SK-MEL-5 (cell line): ENCODE results near the gene OSBPL10. TPM values are rescaled to one million over a fixed set of nuclear protein-coding genes. Genes with fewer than 3 reads are reported as not detected.
"Not testable (repeated sequence)": the region's sequence is repeated elsewhere in the genome, so short reads cannot be mapped to it uniquely, and the experiment has no call there.

Experiments used
- DNase-seq: peaks from one replicate; pipeline ENCODE4 v3.0.0-alpha.2; 2016; ENCODE audit warnings: low read depth, low spot score
- in situ Hi-C: cut with HindIII; loops from 2 replicates; pipeline ENCODE4 v1.10.0; 2016; ENCODE audit warnings: low sequenced_read_pairs, high pct_unique_total_duplicates, low pct_unique_long_range_greater_than_20kb
- total RNA-seq: library from RNA; depleted of rRNA; stranded (reverse); fragments of >200 nt; shearing (Covaris generic); gene quantifications from 2 replicates; pipeline ENCODE4 v1.2.3, GENCODE V29; 2014

The OSBPL10 gene
- total RNA-seq, 1 experiment from 2014 or later: 28.6 TPM

DNA sequence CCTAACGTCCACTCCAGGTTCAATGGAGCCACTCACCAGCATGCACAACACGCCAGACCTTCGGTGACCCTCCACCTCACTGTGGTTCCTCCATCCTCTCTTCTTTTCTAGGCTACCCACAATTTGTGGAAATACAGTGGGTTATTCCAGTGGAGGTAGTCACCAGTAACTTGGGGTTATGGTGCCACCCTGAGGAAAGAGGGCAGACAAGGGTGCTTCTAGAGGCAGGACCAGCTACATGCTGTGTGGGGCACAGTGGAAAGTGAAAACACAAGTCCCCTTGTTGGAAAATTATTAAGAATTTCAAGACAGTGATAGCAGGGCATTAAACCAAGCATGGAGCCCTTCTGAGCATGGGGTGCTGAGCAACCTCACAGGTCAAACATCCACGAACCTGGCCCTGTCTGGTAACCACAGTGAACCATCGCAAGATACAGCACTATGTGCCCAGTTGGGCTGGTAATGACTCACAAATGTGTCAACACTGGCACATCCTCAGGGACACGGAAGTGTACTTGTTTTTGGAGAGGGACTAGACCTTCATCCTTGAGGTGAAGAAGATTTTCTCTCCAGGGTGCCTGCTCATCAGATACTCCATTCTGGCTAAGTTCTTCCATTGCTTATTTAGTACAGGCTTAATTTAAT lies 281.6 kb downstream of the OSBPL10 start:
- no peak for DNase-seq

DNA sequence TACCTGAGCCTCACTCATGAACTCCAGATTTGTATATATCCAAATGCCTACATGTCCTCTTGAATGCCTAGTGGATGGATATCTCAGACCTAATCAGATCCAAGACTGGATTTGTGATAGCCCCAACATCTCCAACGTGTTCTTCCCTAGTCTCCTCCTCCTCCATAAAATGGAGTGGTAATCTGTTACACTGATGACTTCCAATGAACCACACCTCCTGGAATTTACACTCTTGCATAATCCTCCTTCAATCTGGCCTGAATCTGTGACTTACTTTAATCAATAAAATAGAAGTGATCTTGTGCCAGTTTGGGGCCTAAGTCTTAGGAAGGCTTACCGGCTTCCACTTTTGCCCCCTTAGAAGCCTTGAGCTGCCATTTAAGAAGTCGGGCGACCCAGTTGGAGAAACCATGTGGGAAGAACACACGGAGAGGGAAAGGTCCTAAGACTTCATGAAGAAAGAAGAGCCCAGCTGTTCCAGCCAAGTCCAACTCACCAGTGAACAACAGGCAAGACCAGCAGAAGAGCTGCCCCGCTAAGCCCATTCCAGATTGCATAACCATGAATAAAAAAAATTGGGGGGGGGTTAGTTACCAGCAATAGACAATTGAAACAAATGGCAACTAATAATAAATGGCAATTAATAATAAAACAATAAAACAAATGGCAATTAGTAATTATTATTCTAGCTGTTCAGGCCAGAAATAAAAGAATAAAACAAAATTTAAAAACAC lies 284.1 kb downstream of the OSBPL10 start:
- no peak for DNase-seq
- in situ Hi-C loops: no loop called here

More for the DNA sequence above, 281.6 kb downstream of the OSBPL10 start:
- in situ Hi-C loops: no loop called here

DNA sequence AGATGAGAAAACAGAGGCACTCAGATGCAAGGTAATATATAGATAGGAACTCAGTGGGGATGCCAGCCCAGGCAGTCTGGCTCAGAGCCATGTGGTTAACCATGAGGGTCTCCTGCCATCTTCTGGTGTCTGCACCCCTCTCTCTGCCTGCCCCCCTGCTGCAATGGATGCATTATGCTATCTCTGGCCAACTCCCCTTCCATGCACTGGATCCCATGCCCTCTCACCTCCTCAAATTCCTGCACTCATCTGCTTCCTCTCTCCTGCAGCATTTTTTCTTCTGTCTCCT lies 285.1 kb downstream of the OSBPL10 start:
- in situ Hi-C loops: no loop called here

DNA sequence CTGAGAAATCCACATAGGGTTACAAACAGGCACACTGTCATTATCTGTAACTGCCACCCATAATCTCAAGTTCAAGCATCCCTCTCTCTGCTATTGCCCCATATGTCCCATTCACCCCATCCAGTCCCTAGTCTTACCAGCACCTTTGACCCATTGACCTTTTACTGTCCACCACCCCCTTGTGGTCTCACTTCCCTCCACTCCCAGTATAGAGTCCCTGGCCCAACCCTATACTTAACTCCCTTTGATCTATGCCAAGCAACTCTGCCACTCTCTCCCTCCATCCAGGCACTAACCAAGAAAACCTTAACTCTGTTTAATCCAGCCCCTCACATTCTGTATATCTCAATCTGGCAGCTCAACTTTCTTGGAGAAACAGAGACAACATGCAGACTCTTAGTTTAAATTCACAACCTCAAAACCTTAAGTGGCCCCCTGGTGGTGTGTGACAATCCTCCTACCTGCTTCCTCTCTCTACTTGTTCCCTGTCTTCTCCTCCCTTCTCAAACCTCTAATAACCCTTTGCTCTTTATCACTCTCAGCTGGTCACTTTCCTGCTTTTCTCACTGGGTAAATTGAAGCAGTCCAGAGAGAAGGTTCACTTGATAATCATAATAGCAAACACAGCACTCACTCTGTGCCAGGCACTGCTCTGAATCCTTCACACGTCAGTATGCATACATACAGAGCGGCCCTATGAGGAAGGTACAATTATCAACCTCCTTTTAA lies 285.6 kb downstream of the OSBPL10 start:
- DNase-seq: peak; percentile 43
- in situ Hi-C loops: no loop called here

More for the DNA sequence above, 285.1 kb downstream of the OSBPL10 start:
- no peak for DNase-seq

DNA sequence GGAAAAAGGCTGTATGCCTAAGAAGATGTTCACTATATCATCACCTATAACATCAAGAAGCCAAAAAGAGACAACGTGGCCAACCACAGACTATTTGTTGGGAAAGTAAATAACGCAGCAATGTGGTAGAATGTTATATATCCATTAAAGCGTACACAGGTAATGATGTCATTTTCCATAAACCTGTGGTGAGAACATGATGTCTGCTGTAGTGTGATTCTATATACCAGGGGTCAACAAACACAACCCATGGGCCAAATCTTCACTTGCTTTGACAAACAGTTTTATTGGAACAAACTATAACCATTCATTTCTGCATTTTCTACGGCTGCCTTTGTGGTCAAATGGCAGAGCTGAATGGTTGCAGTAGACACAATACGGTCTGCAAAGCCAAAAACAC lies 287.7 kb downstream of the OSBPL10 start:
- no peak for DNase-seq
- in situ Hi-C loops: no loop called here

DNA sequence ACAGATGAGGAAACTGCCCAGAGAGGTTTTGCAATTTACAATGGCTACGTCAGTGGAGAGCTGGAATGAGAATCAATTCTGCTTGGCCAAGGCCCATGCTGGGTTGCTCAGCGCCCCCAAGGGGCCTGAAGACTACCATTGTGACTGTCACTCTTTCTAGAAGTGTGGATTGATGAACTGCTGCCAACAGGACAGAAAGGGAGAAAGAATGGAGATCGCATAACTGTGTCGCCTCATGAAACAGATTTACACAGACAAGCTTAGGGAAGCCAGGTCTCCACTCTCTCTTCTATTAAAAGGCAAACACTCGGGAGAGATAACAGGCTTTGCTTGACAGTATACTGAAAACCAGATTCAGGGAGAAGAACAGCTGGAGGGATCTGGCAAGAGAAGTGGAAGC lies 288.3 kb downstream of the OSBPL10 start:
- in situ Hi-C loops: no loop called here
- DNase-seq: peak; percentile 13

DNA sequence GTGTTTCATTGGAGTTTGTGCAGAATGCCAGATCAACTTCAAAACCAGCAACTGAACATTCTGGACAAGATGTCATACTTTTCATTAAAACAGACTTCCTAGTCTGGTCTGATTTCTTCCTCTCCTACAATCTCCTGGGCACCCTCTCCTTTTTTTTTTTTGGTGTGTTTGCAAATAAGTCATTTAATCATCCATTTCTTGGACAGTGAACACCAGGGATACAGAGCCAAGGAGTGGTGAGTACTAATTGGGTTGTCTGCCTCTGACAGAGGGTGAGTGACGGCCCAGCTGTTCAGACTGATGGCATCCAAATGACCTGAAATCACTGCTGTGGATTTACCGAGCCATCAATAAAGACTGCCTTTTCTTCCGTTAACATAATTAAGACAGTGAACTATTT lies 290.3 kb downstream of the OSBPL10 start:
- no peak for DNase-seq
- in situ Hi-C loops: no loop called here

DNA sequence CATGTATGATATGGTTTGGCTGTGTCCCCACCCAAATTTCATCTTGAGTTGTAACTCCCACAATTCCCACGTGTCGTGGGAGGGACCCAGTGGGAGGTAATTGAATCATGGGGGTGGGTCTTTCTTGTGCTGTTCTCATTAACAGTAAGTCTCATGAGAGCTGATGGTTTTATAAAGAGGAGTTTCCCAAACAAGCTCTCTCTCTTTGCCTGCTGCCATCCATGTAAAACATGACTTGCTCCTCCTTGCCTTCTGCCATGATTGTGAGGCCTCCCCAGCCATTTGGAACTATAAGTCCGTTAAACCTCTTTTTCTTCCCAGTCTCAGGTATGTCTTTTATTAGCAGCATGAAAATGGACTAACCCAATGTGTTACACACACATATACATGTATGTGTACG lies 291.5 kb downstream of the OSBPL10 start:
- DNase-seq, in situ Hi-C loops: not testable (repeated sequence)

DNA sequence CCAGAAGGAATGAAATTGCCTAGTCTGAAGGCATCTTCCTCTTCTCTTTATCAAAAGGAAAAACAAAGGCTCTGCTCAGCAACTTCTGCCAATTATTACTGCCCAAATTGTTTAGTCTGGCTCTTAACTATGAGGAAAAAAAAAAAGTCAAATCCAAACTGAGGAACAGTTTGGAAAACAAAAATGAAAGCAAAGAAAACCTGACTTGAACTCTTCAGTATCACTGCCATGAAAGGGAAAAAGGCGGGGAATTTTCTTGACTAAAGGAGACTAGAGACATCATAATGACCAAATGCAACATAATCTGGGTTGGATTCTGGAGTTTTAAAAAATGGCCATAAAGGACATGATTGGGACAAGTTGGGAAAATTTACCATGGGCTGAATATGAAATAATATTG lies 292.1 kb downstream of the OSBPL10 start:
- in situ Hi-C loops: no loop called here
- no peak for DNase-seq

DNA sequence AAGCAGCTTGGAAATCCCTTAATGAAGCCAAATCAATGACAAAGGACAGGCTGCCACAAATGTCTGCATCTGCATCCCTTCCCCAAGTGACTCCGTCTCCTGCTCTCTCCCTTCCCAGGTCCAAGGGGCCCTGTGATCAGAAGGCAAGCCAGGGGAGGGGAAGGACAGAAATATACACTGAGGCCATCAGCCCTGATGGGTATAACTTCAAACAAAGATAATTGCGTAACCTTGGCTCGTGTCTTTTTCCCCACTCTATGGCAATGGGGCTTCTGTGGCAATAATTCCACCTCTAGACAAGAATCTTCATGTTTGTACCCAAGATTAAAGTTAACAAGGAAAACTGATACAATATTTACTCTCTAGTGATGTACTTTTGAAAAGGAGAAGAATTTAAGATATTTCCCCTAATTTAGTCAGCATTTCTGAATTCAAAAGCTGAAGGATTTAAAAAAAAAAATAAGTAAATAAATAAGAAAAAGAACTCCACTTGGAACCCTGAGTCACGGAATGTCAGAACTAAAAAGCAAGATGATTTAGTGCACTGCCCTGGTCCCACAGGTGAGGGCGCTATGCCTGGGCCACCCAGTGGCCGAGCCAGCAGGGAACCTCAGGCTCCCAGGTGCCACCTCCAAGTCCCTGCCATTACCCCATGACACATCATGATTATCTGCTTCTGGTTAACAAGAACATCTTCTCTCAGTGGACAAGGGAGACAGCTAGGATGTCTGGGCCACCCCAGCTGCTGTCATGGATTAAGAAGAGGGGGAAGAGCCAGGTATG lies 293.9 kb downstream of the OSBPL10 start:
- DNase-seq: no peak
- in situ Hi-C loops: no loop called here

DNA sequence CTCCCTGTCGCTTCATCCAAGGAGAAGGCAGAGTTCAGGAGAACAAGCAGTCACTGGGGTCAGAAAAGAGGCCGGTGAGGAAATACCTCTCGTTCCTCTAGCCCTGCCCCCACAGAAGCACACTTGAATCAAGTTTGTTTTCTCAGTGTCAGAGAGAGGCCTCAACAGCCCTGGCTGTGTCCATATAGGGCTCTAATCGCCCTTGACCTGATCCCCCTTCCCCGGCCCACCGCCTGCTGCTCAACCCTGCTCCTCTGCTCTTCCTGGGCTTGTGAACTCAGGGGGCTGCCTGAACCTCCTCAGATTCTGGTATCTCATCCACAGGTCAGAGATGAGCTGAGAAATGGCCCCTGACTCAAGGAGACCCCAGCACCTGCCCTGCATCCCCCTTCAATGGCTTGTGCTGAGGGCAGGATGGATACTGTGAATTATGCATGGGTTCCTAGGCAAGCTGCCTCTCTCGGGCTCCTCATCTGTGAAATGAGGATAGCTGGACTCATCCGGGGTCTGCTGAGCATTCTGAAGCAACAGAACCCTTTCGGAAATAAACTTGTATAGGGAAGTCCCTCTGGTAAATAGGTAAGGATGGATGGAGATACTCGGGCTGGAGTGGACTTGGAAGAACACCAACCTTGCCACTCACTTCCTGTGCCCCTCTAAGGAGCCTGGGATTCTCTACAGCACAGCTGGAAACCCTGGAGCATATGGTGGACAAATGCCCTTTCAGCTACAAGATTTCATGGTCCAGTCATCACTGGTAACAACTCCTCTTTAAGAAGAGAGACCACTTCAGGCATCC lies 300.8 kb downstream of the OSBPL10 start:
- in situ Hi-C loops: no loop called here
- DNase-seq: no peak

DNA sequence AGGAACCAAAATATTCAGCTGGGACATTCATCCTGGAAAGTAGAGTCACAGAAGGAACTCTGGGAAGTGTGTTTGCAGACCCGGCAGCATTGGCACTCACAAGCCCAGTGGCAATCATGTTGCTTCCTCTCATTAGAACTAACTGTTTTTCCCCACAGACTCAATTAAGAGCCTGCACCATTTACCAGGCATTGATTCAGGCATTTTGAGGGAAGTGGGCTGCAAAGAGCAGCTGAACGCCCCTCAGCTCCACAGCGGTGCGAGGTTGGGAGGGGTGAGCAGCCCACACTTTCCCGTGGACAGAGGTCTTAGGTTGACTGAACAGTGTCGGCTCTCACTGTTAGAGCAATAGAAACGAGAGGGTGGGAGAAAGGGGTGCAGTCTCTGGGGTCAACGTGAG lies 304.5 kb downstream of the OSBPL10 start:
- in situ Hi-C loops: no loop called here
- no peak for DNase-seq

DNA sequence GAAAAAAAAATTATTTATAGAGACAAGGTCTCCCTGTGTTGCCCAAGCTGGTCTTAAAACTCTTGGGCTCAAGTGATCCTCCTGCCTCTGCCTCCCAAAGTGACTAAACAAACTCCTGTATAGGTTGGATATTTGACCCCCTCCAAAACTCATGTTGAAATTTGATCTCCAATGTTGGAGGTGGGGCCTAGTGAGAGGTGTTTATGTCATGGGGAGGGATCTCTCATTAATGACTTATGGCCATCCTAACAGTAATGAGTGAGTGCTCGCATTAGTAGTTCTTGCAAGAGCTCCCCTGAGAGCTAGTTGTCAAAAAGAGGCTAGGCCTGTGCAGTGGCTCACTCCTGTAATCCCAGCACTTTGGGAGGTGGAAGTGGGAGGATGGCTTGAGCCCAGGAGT lies 307.1 kb downstream of the OSBPL10 start:
- in situ Hi-C loops: no loop called here

DNA sequence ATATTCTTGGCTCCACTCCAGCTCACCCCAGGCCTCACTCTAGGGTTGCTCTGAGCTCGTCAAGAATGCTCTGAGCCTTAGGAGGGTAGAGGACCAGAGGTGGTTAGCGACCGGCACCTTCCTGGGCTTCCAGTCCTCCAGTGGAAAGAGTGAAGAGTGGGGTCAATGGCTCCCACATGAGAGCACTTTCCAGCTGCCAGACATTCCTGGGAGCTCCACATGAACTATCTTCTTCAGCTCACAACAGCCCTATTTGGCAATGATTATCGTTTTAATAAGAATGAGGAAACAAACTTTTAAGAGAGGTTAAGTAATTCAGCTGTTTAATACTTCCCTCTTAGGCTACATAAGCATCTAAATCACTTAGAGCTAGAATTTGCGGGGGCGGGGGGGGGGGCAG lies 309.1 kb downstream of the OSBPL10 start:
- in situ Hi-C loops: no loop called here
- DNase-seq: no peak

More for the DNA sequence above, 307.1 kb downstream of the OSBPL10 start:
- DNase-seq: no peak

DNA sequence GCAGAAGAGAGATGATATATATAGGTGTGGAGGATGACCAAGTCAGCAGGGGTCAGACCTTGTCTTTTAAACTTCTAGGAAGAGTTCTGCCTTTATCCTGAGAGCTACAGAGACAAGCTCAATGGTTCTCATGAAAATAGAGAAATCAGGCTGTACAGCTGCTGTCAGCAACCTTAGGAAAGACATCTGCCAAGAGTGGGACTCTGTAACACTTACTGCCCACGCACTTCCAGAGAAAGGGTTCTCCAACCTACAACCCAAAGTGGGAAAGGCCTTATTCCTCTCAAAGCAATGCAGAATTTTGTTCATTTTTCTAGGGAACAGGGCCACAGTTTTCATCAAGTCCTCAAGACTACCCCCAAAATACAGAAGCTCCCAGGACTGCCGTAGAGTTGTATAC lies 309.6 kb downstream of the OSBPL10 start:
- DNase-seq: no peak
- in situ Hi-C loops: no loop called here

DNA sequence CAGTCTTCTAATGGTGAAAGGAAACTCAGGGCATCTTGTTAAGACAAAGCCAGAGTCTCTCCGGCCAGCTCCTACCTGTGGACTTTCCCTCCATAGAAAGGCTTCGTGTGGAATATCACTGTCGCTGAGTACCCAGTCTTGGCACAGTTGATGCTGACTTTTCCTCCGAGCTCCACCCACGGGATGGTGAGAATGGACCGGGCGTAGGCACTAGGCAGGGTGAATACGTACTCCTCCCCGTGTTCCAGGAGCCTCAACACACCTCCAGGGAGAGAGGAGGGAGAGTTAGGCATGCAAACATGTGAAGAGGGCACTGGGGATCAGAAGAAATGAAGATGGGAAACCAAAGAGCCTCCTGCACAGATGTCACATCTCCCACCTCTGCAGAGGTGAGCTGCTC lies 310.3 kb downstream of the OSBPL10 start:
- DNase-seq: no peak
- in situ Hi-C loops: no loop called here

DNA sequence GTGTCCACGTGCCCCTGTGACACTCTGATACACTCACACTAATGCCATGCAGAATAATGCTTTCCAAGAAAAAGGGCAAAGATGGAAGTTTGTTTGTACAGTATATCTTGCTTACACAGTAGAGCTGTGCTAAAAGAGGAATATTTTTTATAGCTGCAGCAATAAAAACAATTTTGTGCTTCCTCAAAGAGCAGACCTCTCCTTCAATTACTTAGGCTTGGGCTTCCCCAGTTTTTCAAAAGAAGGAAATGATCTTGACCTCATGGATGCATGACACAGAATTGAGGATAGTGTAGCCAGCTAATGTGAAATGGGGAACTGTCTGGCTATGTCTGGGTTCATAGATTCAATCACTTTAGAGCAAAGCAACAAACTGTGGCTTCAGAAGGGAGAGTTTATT lies 310.9 kb downstream of the OSBPL10 start:
- in situ Hi-C loops: no loop called here
- no peak for DNase-seq
